WTC11 (cell line): Measurements from ENCODE around the gene CDH18.

Source experiments
- ELF4 ChIP-seq: sonication (generic); formaldehyde crosslinking; IDR thresholded peaks from 2 replicates; pipeline ENCODE4 v1.8.1; 2022; ENCODE audit warnings: low read depth, mild to moderate bottlenecking, moderate library complexity, missing genetic modification reagents
- IRF2 ChIP-seq: sonication (generic); formaldehyde crosslinking; IDR thresholded peaks from 2 replicates; pipeline ENCODE4 v1.8.0; 2022; ENCODE audit warnings: low read depth, missing genetic modification reagents, borderline replicate concordance
- TCF7 ChIP-seq: sonication (generic); formaldehyde crosslinking; IDR thresholded peaks from 2 replicates; pipeline ENCODE4 v1.8.0; 2022; ENCODE audit warnings: mild to moderate bottlenecking, low read depth, missing genetic modification reagents, moderate library complexity
- TEAD4 ChIP-seq: sonication (generic); formaldehyde crosslinking; IDR thresholded peaks from 2 replicates; pipeline ENCODE4 v1.8.0; 2022; ENCODE audit warnings: mild to moderate bottlenecking, missing genetic modification reagents
- ZBTB21 ChIP-seq: sonication (generic); formaldehyde crosslinking; IDR thresholded peaks from 2 replicates; pipeline ENCODE4 v1.8.1; 2023; ENCODE audit warnings: mild to moderate bottlenecking, missing genetic modification reagents, borderline replicate concordance
- ZNF423 ChIP-seq: fragments of 250-450 bp; sonication (Bioruptor Pico); IDR thresholded peaks from 2 replicates; pipeline ENCODE4 v2.1.2; 2022; ENCODE audit warnings: mild to moderate bottlenecking, moderate library complexity
- ZNF512 ChIP-seq: sonication (generic); formaldehyde crosslinking; IDR thresholded peaks from 2 replicates; pipeline ENCODE4 v1.8.1; 2022; ENCODE audit warnings: missing genetic modification reagents, borderline replicate concordance
- ZSCAN18 ChIP-seq: fragments of 250-450 bp; sonication (Bioruptor Pico); IDR thresholded peaks from 2 replicates; pipeline ENCODE4 v2.1.2; 2022; ENCODE audit warnings: mild to moderate bottlenecking, moderate library complexity
- TF ChIP-seq, protein P1 (sequence below): fragments of 200-600 bp; IDR thresholded peaks from 2 replicates; pipeline ENCODE4 v1.8.0; 2022; ENCODE audit warnings: antibody characterized with exemption
- TF ChIP-seq, protein P2 (sequence below): sonication (generic); formaldehyde crosslinking; IDR thresholded peaks from 2 replicates; pipeline ENCODE4 v1.8.1; 2023; ENCODE audit warnings: mild to moderate bottlenecking, missing genetic modification reagents, moderate library complexity

DNA sequence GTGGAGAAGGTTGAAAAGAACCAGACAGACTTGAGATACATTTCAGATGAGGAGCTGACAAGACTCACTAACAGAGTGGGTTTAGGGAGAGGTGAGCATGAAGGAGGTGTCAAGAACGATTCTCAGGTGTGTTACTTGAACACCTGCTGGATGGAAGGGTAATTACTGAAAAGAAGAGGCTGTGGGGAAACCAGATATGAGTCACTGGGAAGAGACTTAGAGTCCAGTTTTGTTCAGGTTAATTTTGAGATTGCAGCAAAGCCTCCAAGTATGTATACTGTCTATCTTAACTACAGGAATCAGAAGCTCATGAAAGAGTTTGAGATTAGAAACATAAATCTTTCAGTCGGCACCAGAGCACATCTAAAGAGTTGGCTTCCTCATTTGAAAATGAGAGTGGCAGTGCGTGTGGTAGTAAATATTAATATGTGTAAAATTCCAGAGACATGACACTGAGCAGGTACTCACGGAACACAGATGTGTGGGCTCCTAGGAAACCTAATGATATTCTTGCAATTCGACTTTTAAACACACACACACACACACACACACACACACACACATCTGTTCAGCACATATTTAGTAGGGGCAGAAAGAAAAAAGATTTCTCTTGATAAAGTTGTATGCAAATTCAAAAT is 197.1 kb downstream of the CDH18 start:
- TF ChIP-seq, protein P1, sequence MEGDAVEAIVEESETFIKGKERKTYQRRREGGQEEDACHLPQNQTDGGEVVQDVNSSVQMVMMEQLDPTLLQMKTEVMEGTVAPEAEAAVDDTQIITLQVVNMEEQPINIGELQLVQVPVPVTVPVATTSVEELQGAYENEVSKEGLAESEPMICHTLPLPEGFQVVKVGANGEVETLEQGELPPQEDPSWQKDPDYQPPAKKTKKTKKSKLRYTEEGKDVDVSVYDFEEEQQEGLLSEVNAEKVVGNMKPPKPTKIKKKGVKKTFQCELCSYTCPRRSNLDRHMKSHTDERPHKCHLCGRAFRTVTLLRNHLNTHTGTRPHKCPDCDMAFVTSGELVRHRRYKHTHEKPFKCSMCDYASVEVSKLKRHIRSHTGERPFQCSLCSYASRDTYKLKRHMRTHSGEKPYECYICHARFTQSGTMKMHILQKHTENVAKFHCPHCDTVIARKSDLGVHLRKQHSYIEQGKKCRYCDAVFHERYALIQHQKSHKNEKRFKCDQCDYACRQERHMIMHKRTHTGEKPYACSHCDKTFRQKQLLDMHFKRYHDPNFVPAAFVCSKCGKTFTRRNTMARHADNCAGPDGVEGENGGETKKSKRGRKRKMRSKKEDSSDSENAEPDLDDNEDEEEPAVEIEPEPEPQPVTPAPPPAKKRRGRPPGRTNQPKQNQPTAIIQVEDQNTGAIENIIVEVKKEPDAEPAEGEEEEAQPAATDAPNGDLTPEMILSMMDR = no peak
- TF ChIP-seq TEAD4 (CRISPR knock-in tag) = no peak
- no peak for TF ChIP-seq ZNF512 (CRISPR knock-in tag)
- no peak for TF ChIP-seq ZBTB21 (CRISPR knock-in tag)
- no peak for TF ChIP-seq IRF2 (CRISPR knock-in tag)
- TF ChIP-seq, protein P2, sequence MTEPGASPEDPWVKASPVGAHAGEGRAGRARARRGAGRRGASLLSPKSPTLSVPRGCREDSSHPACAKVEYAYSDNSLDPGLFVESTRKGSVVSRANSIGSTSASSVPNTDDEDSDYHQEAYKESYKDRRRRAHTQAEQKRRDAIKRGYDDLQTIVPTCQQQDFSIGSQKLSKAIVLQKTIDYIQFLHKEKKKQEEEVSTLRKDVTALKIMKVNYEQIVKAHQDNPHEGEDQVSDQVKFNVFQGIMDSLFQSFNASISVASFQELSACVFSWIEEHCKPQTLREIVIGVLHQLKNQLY = no peak
- TF ChIP-seq ZNF423 (CRISPR knock-in tag) = no peak
- TF ChIP-seq ELF4 = no peak
- no peak for TF ChIP-seq TCF7 (CRISPR knock-in tag)
- no peak for TF ChIP-seq ZSCAN18 (CRISPR knock-in tag)
